ENCODE measurements around the gene SCARF2. TPM values are rescaled to one million over a fixed set of nuclear protein-coding genes. Genes with fewer than 3 reads are reported as not detected.
"Not testable (repeated sequence)": the region's sequence is repeated elsewhere in the genome, so short reads cannot be mapped to it uniquely, and the experiment has no call there.

SCARF2 gene
- total RNA-seq, 4 donors from 2014 or later: 1.1 to 6.9 (median 2.4) TPM

DNA sequence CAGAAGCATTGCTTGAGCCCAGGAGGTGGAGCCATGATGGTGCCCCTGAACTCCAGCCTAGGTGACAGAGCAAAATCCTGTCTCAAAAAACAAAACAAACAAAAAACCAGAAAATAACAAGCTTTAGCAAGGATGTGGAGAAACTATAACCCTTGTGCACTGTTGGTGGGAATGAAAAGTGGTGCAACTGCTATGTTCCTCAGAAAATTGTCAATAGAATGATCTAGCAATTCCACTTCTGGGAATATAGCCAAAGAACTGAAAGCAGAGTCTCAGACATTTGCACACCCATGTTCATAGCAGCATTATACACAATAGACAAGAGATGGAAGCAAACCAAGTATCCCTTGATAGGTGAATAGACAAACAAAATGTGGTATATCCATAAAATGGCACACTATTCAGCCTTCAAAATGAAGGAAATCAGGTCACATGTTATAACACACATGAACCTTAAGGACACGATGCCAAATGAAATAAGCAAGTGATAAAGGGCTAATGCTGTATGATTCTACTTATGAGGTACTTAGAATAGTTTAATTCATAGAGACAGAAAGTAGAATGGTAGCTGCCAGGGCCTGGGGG lies 42.1 kb upstream of the SCARF2 start:
- TF ChIP-seq POLR2A (IDR thresholded peaks at IDR 0.05): no peak
- WGBS, 2 donors: 96 to 100% methylated on average over 1 of the region's 1 CpG
- H3K36me3 ChIP-seq: peaks cover 0 to 9% (median 0%) of the 10 kb centered on the region in 3 donors

DNA sequence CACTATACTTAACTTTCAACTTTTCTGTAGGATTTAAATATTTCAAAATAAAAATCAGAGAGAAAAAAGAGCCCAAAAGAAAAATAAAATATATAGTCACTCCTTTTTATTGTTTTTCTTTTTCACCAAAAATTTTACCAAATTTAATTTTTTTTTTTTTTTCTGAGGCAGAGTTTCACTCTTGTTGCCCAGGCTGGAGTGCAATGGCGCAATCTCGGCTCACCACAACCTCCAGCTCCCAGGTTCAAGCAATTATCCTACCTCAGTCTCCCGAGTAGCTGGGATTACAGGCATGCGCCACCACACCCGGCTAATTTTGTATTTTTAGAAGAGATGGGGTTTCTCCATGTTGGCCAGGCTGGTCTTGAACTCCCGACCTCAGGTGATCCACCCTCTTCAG lies 40.4 kb upstream of the SCARF2 start:
- H3K27ac ChIP-seq; intact Hi-C loops (cut with DNase I); H3K36me3 ChIP-seq; H3K4me3 ChIP-seq; DNase-seq; H3K9me3 ChIP-seq; H3K27me3 ChIP-seq: not testable (repeated sequence)
- H3K4me1 ChIP-seq: peaks cover 0 to 12% (median 3%) of the 10 kb centered on the region in 3 donors
- 93 to 95% methylated on average over 3 to 6 of the region's 6 CpGs for WGBS, 2 donors

More for the DNA sequence above, 42.1 kb upstream of the SCARF2 start:
- Histone ChIP-seq H3K27me3 (no peaks in the 10 kb centered on the region), H3K27ac (no peak overlapping the region), H3K9me3 (no peaks in the 10 kb centered on the region), H3K4me1 (peaks cover 0 to 12% (median 3%) of the 10 kb centered on the region in 3 donors), H3K4me3 (no peak overlapping the region)
- intact Hi-C loops (cut with DNase I): no loop called here
- DNase-seq: no peak

DNA sequence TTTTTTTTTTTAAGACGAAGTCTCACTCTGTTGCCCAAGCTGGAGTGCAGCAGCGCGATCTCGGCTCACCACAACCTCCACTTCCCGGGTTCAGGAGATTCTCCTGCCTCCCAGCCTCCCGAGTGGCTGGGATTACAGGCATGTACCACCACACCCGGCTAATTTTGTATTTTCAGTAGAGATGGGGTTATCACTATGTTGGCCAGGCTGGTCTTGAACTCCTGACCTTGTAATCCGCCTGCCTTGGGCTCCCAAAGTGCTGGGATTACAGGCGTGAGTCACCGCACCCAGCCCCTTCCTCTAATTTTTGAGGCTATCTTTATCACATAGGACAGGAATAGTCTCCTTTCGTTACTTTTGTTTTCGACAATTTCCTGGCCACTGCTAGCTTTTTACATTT lies 37.9 kb upstream of the SCARF2 start:
- not testable (repeated sequence) for DNase-seq
- WGBS, 2 donors: 70 to 82% methylated on average over 12 of the region's 12 CpGs

DNA sequence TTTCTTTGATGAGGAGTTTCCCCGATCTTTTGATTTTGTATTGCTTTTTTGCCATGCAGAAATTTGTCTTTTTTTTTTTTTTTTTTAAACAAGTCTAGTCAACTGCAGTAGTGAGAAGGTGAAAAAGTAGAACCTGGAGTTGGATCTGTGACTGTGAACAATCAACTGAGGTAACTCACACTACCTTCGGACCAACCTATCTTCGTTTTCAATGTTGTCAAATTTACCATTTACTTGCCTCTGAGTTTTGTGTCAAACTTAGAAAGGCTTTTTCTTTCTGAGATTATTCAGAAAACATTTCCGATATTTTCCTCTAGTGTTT lies 37.5 kb upstream of the SCARF2 start:
- no peak for DNase-seq
- TF ChIP-seq, protein P1, sequence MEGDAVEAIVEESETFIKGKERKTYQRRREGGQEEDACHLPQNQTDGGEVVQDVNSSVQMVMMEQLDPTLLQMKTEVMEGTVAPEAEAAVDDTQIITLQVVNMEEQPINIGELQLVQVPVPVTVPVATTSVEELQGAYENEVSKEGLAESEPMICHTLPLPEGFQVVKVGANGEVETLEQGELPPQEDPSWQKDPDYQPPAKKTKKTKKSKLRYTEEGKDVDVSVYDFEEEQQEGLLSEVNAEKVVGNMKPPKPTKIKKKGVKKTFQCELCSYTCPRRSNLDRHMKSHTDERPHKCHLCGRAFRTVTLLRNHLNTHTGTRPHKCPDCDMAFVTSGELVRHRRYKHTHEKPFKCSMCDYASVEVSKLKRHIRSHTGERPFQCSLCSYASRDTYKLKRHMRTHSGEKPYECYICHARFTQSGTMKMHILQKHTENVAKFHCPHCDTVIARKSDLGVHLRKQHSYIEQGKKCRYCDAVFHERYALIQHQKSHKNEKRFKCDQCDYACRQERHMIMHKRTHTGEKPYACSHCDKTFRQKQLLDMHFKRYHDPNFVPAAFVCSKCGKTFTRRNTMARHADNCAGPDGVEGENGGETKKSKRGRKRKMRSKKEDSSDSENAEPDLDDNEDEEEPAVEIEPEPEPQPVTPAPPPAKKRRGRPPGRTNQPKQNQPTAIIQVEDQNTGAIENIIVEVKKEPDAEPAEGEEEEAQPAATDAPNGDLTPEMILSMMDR (IDR thresholded peaks at IDR 0.05): no peak
- no peak for TF ChIP-seq POLR2A (IDR thresholded peaks at IDR 0.05)
- no peak overlapping the region for H3K4me3 ChIP-seq
- peaks cover 0 to 16% (median 0%) of the 10 kb centered on the region in 3 donors for H3K36me3 ChIP-seq
- intact Hi-C loops (cut with DNase I): no loop called here
- H3K9me3 ChIP-seq: no peaks in the 10 kb centered on the region
- no peak overlapping the region for H3K27ac ChIP-seq
- WGBS, 2 donors: 84 to 92% methylated on average over 4 of the region's 4 CpGs
- H3K27me3 ChIP-seq: no peaks in the 10 kb centered on the region
- H3K4me1 ChIP-seq: peaks cover 0 to 12% (median 3%) of the 10 kb centered on the region in 3 donors

More for the DNA sequence above, 37.9 kb upstream of the SCARF2 start:
- H3K4me3 ChIP-seq; H3K27ac ChIP-seq; H3K9me3 ChIP-seq; intact Hi-C loops (cut with DNase I); H3K27me3 ChIP-seq: not testable (repeated sequence)
- peaks cover 0 to 12% (median 3%) of the 10 kb centered on the region in 3 donors for H3K4me1 ChIP-seq
- peaks cover 0 to 11% (median 0%) of the 10 kb centered on the region in 3 donors for H3K36me3 ChIP-seq

DNA sequence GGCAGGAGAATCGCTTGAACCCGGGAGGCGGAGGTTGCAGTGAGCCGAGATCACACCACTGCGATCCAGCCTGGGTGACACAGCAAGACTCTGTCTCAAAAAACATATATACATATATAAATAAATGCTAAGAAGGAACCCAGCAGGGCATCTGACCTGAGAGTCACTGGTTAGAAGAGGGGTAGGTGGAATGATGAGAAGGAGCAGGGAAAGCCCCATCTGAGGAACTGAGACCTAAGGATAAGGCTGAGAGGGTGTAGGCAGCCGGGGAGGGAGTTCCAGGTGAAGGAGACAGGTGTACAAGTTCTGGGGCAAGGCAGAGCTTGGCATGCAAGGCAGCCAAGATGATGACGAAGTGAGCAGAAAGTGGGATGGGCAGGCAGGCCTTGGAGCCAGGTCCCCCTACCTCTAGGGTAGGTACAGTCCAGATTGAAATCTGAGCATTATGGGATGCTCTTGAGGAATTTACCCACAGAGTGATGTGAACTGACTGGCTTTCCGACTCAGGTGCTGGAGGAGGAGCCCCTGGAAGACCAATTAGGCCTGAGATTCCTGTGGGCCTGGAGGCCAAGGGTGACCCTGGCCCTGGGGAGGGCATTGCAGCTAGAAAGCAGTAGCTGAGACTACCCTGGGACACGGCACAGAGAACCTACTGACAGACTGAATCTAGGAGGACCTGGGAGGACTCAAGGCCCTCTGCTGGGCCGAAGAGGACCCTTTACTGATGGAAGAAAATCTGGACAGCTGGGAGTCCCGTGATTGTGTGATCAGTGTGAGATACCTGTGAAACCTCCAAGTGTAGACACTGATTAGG lies 35.2 kb upstream of the SCARF2 start:
- intact Hi-C loops (cut with DNase I): no loop called here
- 83 to 85% methylated on average over 9 to 11 of the region's 11 CpGs for WGBS, 2 donors
- Histone ChIP-seq H3K27ac (no peak overlapping the region), H3K9me3 (no peaks in the 10 kb centered on the region), H3K4me1 (peaks cover 0 to 12% (median 3%) of the 10 kb centered on the region in 3 donors), H3K27me3 (no peaks in the 10 kb centered on the region), H3K4me3 (no peak overlapping the region), H3K36me3 (peaks cover 0 to 38% (median 0%) of the 10 kb centered on the region in 3 donors)
- no peak for DNase-seq
- no peak for TF ChIP-seq POLR2A (IDR thresholded peaks at IDR 0.05)
- TF ChIP-seq, protein P1 (IDR thresholded peaks at IDR 0.05): no peak

DNA sequence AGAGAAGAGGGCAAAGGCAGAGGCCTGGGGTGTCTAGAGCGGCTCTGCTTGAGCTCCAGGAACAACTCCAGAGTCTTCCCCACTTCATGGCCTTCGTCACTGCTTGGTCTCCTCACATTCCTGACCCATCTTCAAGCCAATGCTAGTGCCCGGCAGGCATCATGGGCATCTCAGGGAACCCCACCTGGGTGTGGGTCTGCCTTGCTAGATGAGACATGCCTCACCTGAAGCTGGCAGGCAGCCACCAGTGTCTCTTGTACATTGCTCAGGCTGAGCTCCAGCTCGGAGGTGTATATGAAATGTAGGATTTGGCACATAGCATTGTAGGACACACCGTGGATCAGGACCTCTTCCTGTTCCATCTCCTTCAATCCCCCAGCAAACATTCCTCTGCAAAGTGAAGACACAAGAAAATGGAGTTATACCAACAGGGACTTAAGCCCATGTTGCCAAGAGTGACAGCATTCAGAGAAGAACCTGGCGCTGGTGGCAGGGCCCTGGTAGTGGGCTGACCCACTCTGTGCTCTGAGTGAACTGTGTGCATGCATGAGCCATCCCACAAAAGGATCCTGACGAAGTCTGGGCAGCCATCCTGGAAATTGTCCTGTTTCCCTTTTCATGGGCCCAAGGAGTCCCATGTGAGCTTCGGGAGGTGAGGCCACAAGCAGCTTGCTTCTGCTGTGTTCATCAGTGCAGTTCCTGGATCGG lies 33.7 kb upstream of the SCARF2 start:
- H3K4me1 ChIP-seq: peaks cover 0 to 7% (median 3%) of the 10 kb centered on the region in 3 donors
- intact Hi-C loops (cut with DNase I): no loop called here
- no peak overlapping the region for H3K27ac ChIP-seq
- TF ChIP-seq, protein P1 (IDR thresholded peaks at IDR 0.05): no peak
- TF ChIP-seq POLR2A (IDR thresholded peaks at IDR 0.05): no peak
- DNase-seq: no peak
- 52 to 87% methylated on average over 4 to 5 of the region's 9 CpGs for WGBS, 2 donors
- no peaks in the 10 kb centered on the region for H3K27me3 ChIP-seq
- no peak overlapping the region for H3K4me3 ChIP-seq
- H3K36me3 ChIP-seq: peaks cover 0 to 39% (median 0%) of the 10 kb centered on the region in 3 donors
- no peaks in the 10 kb centered on the region for H3K9me3 ChIP-seq

DNA sequence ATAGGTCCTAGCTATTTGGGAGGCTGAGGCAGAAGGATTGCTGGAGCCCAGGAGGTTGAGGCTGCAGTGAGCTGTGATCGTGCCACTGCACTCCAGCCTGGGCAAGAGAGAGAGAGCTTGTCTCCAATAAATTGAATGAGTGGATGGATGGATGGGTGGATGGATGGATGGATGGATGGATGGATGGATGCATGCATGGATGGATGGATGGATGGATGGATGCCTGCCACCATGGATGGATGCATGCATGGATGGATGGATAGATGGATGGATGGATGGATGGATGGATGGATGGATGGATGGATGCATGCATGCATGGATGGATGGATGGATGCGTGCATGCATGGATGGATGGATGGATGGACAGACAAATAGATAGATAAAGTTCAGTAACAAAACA lies 32.9 kb upstream of the SCARF2 start:
- H3K36me3 ChIP-seq: peaks cover 0 to 39% (median 0%) of the 10 kb centered on the region in 3 donors
- H3K9me3 ChIP-seq; H3K4me3 ChIP-seq; H3K27me3 ChIP-seq; H3K27ac ChIP-seq; H3K4me1 ChIP-seq; DNase-seq; intact Hi-C loops (cut with DNase I): not testable (repeated sequence)
- WGBS, 2 donors: 92 to 94% methylated on average over 2 of the region's 2 CpGs

Data from esophagus squamous epithelium (tissue), 5 donors.